HCT116 (cell line): Measurements from ENCODE around the gene RAD51D. TPM values are rescaled to one million over a fixed set of nuclear protein-coding genes. Genes with fewer than 3 reads are reported as not detected.

Experiments used
- ATAC-seq: fragments of 200-7000 bp; cut with Tn5 transposase; 2 replicates; pipeline ENCODE4 v1.9.1; 2020; ENCODE audit warnings: mild to moderate bottlenecking, moderate library complexity
- BruUV-seq: library from RNA; stranded (reverse); fragments of 400-500 nt; replicated peaks from 2 replicates; lab custom pipeline; 2021; lab: Mats Ljungman, UMichigan
- CTCF ChIA-PET: fragments of 300-600 bp; sonication (Branson Sonifier 250); formaldehyde crosslinking; loops from one replicate; lab custom pipeline; 2021; ENCODE audit warnings: antibody characterized with exemption; lab: Charles Lee
- POLR2A ChIA-PET: fragments of 300-600, 350-600 bp; sonication (Branson Sonifier 250); formaldehyde crosslinking; loops from one replicate; lab custom pipeline; 2021; ENCODE audit warnings: antibody characterized with exemption; lab: Charles Lee
- RAD21 ChIA-PET, 2 experiments: fragments of 300-600 bp; sonication (Branson Sonifier 250); formaldehyde crosslinking; loops; one replicate each; lab custom pipeline; 2023; ENCODE audit warnings: low total read pairs in 2 of 2; ENCODE audit not compliant: uncharacterized antibody in 2 of 2, unreplicated experiment in 2 of 2, low non-redundant PET in 1 of 2; lab: Charles Lee
- DNase-seq: peaks from one replicate; pipeline ENCODE4 v3.0.0-alpha.2; 2010; ENCODE audit warnings: low read depth, low spot score
- H2AFZ ChIP-seq: fragments of 200-600 bp; shearing (Covaris generic), sonication (generic); 2 replicates; pipeline ENCODE4 v1.6.1; 2017; ENCODE audit warnings: low read depth, mixed run types, mixed read lengths, antibody characterized with exemption, low read length; ENCODE audit not compliant: poor library complexity, severe bottlenecking
- H3K27ac ChIP-seq: 2 replicates; pipeline ENCODE4 v1.5.1; 2012; ENCODE audit warnings: low read depth, low read length
- H3K27me3 ChIP-seq: fragments of 200-600 bp; sonication (generic); 2 replicates; pipeline ENCODE4 v1.6.1; 2016; ENCODE audit warnings: mixed run types, low read length, mixed read lengths; ENCODE audit not compliant: insufficient read depth
- H3K36me3 ChIP-seq, 2 experiments: fragments of 200-500 bp in 1 of 2; fragments of 200-600 bp in 1 of 2; sonication (Bioruptor generic) in 1 of 2; sonication (generic) in 1 of 2; 2 replicates each; pipeline versions ENCODE4 v1.5.1 to v1.6.1; 2014 to 2016; ENCODE audit warnings: low read length in 2 of 2, inconsistent platforms in 1 of 2, mixed read lengths in 1 of 2, mixed run types in 1 of 2; ENCODE audit not compliant: insufficient read depth in 2 of 2, control insufficient read depth in 1 of 2
- H3K4me1 ChIP-seq, 2 experiments: fragments of 200-600 bp in 1 of 2; sonication (generic) in 1 of 2; 2 replicates each; pipeline versions ENCODE4 v1.5.1 to v1.6.1; 2012 to 2017; ENCODE audit warnings: low read length in 2 of 2, inconsistent platforms in 1 of 2, mild to moderate bottlenecking in 1 of 2, mixed read lengths in 1 of 2, mixed run types in 1 of 2, moderate library complexity in 1 of 2; ENCODE audit not compliant: insufficient read depth in 2 of 2, control insufficient read depth in 1 of 2
- H3K4me2 ChIP-seq: fragments of 200-600 bp; sonication (generic); 2 replicates; pipeline ENCODE4 v1.6.1; 2017; ENCODE audit warnings: mixed run types, low read length, mixed read lengths
- H3K4me3 ChIP-seq, 2 experiments: fragments of 200-600 bp in 1 of 2; sonication (generic) in 1 of 2; replicated peaks in 1 of 2; 2 replicates each; pipeline ENCODE4 v1.5.1; 2011 to 2016; ENCODE audit warnings: low read length in 2 of 2, control low read depth in 1 of 2, low read depth in 1 of 2, mild to moderate bottlenecking in 1 of 2, mixed read lengths in 1 of 2, mixed run types in 1 of 2
- H3K79me2 ChIP-seq: fragments of 200-600 bp; sonication (generic); 2 replicates; pipeline ENCODE4 v1.6.1; 2017; ENCODE audit warnings: mild to moderate bottlenecking, mixed run types, low read length, moderate library complexity, mixed read lengths; ENCODE audit not compliant: insufficient read depth
- H3K9ac ChIP-seq: fragments of 200-600 bp; sonication (generic); 2 replicates; pipeline ENCODE4 v1.6.1; 2016; ENCODE audit warnings: low read length, mixed read lengths
- H3K9me2 ChIP-seq: fragments of 200-600 bp; sonication (generic), shearing (Covaris generic); 2 replicates; pipeline ENCODE4 v1.6.1; 2017; ENCODE audit warnings: mixed run types, mild to moderate bottlenecking, moderate library complexity; ENCODE audit not compliant: insufficient read depth
- H3K9me3 ChIP-seq, 2 experiments: fragments of 200-500 bp in 1 of 2; fragments of 200-600 bp in 1 of 2; sonication (Bioruptor generic) in 1 of 2; sonication (generic) in 1 of 2; 2 replicates each; pipeline ENCODE4 v1.6.1; 2014 to 2017; ENCODE audit warnings: low read length in 2 of 2, mixed read lengths in 2 of 2, inconsistent platforms in 1 of 2, low read depth in 1 of 2, mild to moderate bottlenecking in 1 of 2, mixed run types in 1 of 2, moderate library complexity in 1 of 2; ENCODE audit not compliant: control insufficient read depth in 1 of 2, insufficient read depth in 1 of 2
- H4K20me1 ChIP-seq: fragments of 200-600 bp; sonication (generic), shearing (Covaris generic); 2 replicates; pipeline ENCODE4 v1.6.1; 2017; ENCODE audit warnings: mixed run types, mild to moderate bottlenecking, moderate library complexity; ENCODE audit not compliant: insufficient read depth
- CBX3 ChIP-seq: IDR thresholded peaks from 2 replicates; pipeline ENCODE4 v1.6.1; 2012; ENCODE audit warnings: low read depth
- CEBPB ChIP-seq: IDR thresholded peaks from 2 replicates; pipeline ENCODE4 v1.6.1; 2012; ENCODE audit warnings: low read depth
- EGR1 ChIP-seq: IDR thresholded peaks from 2 replicates; pipeline ENCODE4 v1.6.1; 2012; ENCODE audit warnings: low read depth
- ELF1 ChIP-seq: IDR thresholded peaks from 2 replicates; pipeline ENCODE4 v1.6.1; 2012; ENCODE audit warnings: low read depth, borderline replicate concordance
- EZH2phosphoT487 ChIP-seq: fragments of 200-600 bp; IDR thresholded peaks from 2 replicates; pipeline ENCODE4 v1.6.1; 2018; ENCODE audit warnings: antibody characterized with exemption, borderline replicate concordance
- FOSL1 ChIP-seq: IDR thresholded peaks from 2 replicates; pipeline ENCODE4 v1.6.1; 2012; ENCODE audit warnings: low read depth
- JUND ChIP-seq: IDR thresholded peaks from 2 replicates; pipeline ENCODE4 v1.6.1; 2012
- POLR2A ChIP-seq: IDR thresholded peaks from 2 replicates; pipeline ENCODE4 v1.7.0; 2011; ENCODE audit warnings: borderline replicate concordance; ENCODE audit not compliant: insufficient read depth, insufficient read length; ENCODE audit errors: extremely low read depth
- POLR2AphosphoS5 ChIP-seq: IDR thresholded peaks from 2 replicates; pipeline ENCODE4 v1.6.1; 2011; ENCODE audit warnings: mild to moderate bottlenecking, low read depth, low read length, moderate library complexity
- RAD21 ChIP-seq: IDR thresholded peaks from 2 replicates; pipeline ENCODE4 v1.6.1; 2012; ENCODE audit warnings: low read depth, mild to moderate bottlenecking
- SP1 ChIP-seq: IDR thresholded peaks from 2 replicates; pipeline ENCODE4 v1.6.1; 2012; ENCODE audit warnings: low read depth
- ZFX ChIP-seq: fragments of 450-650 bp; IDR thresholded peaks from 2 replicates; pipeline ENCODE4 v1.6.1; 2017
- intact Hi-C: fragments of 100-400 bp; cut with micrococcal nuclease; formaldehyde crosslinking; loops from 2 replicates; pipeline ENCODE4 v1.10.0; 2022
- total RNA-seq: library from RNA; stranded (reverse); gene quantifications from one replicate; pipeline ENCODE4 v1.2.1, GENCODE V29; 2021; ENCODE audit not compliant: unreplicated experiment
- TF ChIP-seq, protein P1 (sequence below): IDR thresholded peaks from 2 replicates; pipeline ENCODE4 v1.6.1; 2011; ENCODE audit warnings: mild to moderate bottlenecking, low read length, moderate library complexity; ENCODE audit not compliant: insufficient replicate concordance; ENCODE audit errors: extremely low read depth
- TF ChIP-seq, protein P2 (sequence below), 3 experiments: fragments of 200-600 bp in 1 of 3; sonication (generic) in 1 of 3; IDR thresholded peaks in 2 of 3; conservative IDR thresholded peaks in 1 of 3; 2 replicates each; pipeline ENCODE4 v1.5.1; 2012 to 2017; ENCODE audit warnings: low read depth in 2 of 3, low read length in 2 of 3, antibody characterized with exemption in 1 of 3, borderline replicate concordance in 1 of 3, control low read depth in 1 of 3, mild to moderate bottlenecking in 1 of 3, mixed read lengths in 1 of 3, mixed run types in 1 of 3, moderate library complexity in 1 of 3; ENCODE audit not compliant: insufficient read depth in 1 of 3
- TF ChIP-seq, protein P3 (sequence below): IDR thresholded peaks from 2 replicates; pipeline ENCODE4 v1.6.1; 2012
- TF ChIP-seq, protein P4 (sequence below): IDR thresholded peaks from 2 replicates; pipeline ENCODE4 v1.6.1; 2012

RAD51D gene
- total RNA-seq, 1 experiment from 2014 or later, result 12.9 TPM

DNA sequence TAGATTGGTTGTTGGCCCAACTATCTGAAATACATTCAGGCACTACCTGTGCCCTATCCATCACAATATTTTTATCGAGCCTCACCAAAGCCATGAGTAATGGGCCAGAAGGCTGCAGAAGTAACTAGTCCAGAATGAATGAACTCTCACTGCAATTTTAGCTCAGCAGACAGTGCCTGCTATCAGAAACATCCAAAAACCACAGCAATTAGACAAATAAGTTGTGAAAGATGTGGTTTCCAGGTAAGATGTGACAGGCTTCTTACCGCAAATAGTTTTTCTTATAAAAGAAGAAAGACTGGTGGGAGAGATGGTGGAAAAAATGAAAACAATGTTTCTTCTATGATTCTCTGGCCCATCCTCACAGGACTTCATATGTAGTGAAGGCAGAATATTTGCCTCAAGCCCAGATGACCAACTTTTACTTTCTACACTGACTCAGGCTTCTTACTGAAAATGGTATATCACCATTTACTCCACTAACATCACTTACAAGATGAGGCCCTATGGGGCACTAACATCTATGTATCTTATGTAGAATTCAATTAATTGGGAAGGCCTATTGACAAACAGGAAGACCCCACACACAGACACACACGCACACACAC is 46.4 kb downstream of the RAD51D start:
- no peak overlapping the region for H2AFZ ChIP-seq
- 0 out of 4 replicates have a peak, but pooled peaks cover 0 to 4% of the 10 kb centered on the region in 2 experiments for H3K36me3 ChIP-seq
- no peak overlapping the region for H3K4me2 ChIP-seq
- no peaks in the 10 kb centered on the region for H3K9me3 ChIP-seq
- no peak for ATAC-seq
- POLR2A ChIA-PET, result no interaction called here
- no peak overlapping the region for H3K4me3 ChIP-seq
- DNase-seq, result no peak
- H3K4me1 ChIP-seq, result peaks cover 4 to 13% of the 10 kb centered on the region in 2 experiments; a peak in 3 of 4 replicates
- CTCF ChIA-PET, result no interaction called here
- no peaks in the 10 kb centered on the region for H4K20me1 ChIP-seq
- H3K27me3 ChIP-seq, result no peaks in the 10 kb centered on the region
- BruUV-seq, result no TSS peak
- no peak overlapping the region for H3K27ac ChIP-seq
- no peak overlapping the region for H3K9ac ChIP-seq
- no peaks in the 10 kb centered on the region for H3K9me2 ChIP-seq
- intact Hi-C loops, result no loop called here
- TF ChIP-seq ZFX, result no peak
- TF ChIP-seq FOSL1, result no peak
- TF ChIP-seq CEBPB, result no peak
- RAD21 ChIA-PET, result no interaction called here
- H3K79me2 ChIP-seq, result peaks cover 64% of the 10 kb centered on the region

DNA sequence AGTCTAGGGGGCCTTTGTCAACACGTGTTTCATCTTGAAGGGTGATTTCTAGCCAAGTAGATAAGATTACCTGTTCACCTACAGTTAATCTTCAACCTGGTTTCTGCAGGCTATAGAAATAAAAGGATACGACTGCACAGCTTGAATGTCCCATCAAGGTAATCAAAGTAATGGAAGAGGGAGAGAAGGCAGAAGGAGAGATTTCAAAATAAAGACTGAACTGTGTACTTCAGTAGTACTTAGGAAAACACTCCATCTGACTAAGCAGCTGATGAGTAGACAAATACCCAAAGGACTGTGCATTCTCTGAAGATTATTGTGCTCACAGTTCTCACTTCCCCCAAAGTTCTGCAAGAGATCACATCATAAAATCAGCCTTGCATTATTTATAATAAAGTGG is 50.3 kb downstream of the RAD51D start:
- CTCF ChIA-PET, result interaction anchor here (1.0 kb wide), 1 partner anchor 21 kb away, joined by 4 read pairs; no protein-coding TSS in a partner anchor
- H3K4me2 ChIP-seq, result no peak overlapping the region
- H3K36me3 ChIP-seq, result 0 out of 4 replicates have a peak, but pooled peaks cover 0 to 4% of the 10 kb centered on the region in 2 experiments
- no peaks in the 10 kb centered on the region for H3K9me3 ChIP-seq
- ATAC-seq, result no peak
- H3K27me3 ChIP-seq, result no peaks in the 10 kb centered on the region
- no peak overlapping the region for H2AFZ ChIP-seq
- H3K4me1 ChIP-seq, result peaks cover 19 to 24% of the 10 kb centered on the region in 2 experiments
- H3K9ac ChIP-seq, result no peak overlapping the region
- POLR2A ChIA-PET, result no interaction called here
- intact Hi-C loops, result no loop called here
- no peaks in the 10 kb centered on the region for H4K20me1 ChIP-seq
- RAD21 ChIA-PET, result no interaction called here
- no peak overlapping the region for H3K27ac ChIP-seq
- peaks cover 63% of the 10 kb centered on the region for H3K79me2 ChIP-seq
- no peaks in the 10 kb centered on the region for H3K9me2 ChIP-seq
- no TSS peak for BruUV-seq
- H3K4me3 ChIP-seq, result no peak overlapping the region
- no peak for DNase-seq
- TF ChIP-seq, protein P1, sequence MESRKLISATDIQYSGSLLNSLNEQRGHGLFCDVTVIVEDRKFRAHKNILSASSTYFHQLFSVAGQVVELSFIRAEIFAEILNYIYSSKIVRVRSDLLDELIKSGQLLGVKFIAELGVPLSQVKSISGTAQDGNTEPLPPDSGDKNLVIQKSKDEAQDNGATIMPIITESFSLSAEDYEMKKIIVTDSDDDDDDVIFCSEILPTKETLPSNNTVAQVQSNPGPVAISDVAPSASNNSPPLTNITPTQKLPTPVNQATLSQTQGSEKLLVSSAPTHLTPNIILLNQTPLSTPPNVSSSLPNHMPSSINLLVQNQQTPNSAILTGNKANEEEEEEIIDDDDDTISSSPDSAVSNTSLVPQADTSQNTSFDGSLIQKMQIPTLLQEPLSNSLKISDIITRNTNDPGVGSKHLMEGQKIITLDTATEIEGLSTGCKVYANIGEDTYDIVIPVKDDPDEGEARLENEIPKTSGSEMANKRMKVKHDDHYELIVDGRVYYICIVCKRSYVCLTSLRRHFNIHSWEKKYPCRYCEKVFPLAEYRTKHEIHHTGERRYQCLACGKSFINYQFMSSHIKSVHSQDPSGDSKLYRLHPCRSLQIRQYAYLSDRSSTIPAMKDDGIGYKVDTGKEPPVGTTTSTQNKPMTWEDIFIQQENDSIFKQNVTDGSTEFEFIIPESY, result no peak
- TF ChIP-seq CEBPB, result no peak
- TF ChIP-seq RAD21, result no peak
- TF ChIP-seq, protein P2, sequence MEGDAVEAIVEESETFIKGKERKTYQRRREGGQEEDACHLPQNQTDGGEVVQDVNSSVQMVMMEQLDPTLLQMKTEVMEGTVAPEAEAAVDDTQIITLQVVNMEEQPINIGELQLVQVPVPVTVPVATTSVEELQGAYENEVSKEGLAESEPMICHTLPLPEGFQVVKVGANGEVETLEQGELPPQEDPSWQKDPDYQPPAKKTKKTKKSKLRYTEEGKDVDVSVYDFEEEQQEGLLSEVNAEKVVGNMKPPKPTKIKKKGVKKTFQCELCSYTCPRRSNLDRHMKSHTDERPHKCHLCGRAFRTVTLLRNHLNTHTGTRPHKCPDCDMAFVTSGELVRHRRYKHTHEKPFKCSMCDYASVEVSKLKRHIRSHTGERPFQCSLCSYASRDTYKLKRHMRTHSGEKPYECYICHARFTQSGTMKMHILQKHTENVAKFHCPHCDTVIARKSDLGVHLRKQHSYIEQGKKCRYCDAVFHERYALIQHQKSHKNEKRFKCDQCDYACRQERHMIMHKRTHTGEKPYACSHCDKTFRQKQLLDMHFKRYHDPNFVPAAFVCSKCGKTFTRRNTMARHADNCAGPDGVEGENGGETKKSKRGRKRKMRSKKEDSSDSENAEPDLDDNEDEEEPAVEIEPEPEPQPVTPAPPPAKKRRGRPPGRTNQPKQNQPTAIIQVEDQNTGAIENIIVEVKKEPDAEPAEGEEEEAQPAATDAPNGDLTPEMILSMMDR (IDR thresholded peaks at IDR 0.05 in 2 of 3, conservative IDR thresholded peaks at IDR 0.05 in 1 of 3; ENCODE audit: borderline replicate concordance in 1 of 3, insufficient read depth in 1 of 3, low read depth in 2 of 3, low read length in 2 of 3), result no peak
- TF ChIP-seq EZH2phosphoT487, result no peak
- TF ChIP-seq, protein P3, sequence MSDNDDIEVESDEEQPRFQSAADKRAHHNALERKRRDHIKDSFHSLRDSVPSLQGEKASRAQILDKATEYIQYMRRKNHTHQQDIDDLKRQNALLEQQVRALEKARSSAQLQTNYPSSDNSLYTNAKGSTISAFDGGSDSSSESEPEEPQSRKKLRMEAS, result no peak
- no peak for TF ChIP-seq EGR1
- TF ChIP-seq POLR2AphosphoS5, result no peak
- no peak for TF ChIP-seq CBX3
- TF ChIP-seq SP1, result no peak
- TF ChIP-seq ELF1, result no peak
- no peak for TF ChIP-seq FOSL1
- no peak for TF ChIP-seq POLR2A
- TF ChIP-seq, protein P4, sequence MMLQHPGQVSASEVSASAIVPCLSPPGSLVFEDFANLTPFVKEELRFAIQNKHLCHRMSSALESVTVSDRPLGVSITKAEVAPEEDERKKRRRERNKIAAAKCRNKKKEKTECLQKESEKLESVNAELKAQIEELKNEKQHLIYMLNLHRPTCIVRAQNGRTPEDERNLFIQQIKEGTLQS, result no peak
- TF ChIP-seq JUND, result no peak
